Stimulated activated CD8-positive, alpha-beta memory T cell treated with anti-CD3 and anti-CD28 coated beads, Interleukin-12 subunit alpha, Interleukin-12 subunit beta, amount 100 ng/mL, for 24 hours (primary cell): ENCODE data around the gene C1RL.
"Not testable (repeated sequence)": the region's sequence is repeated elsewhere in the genome, so short reads cannot be mapped to it uniquely, and the experiment has no call there.

ENCODE experiments used
- DNase-seq: peaks from one replicate; pipeline ENCODE4 v3.0.0-alpha.2; 2020; ENCODE audit errors: extremely low read depth

Gene C1RL

DNA sequence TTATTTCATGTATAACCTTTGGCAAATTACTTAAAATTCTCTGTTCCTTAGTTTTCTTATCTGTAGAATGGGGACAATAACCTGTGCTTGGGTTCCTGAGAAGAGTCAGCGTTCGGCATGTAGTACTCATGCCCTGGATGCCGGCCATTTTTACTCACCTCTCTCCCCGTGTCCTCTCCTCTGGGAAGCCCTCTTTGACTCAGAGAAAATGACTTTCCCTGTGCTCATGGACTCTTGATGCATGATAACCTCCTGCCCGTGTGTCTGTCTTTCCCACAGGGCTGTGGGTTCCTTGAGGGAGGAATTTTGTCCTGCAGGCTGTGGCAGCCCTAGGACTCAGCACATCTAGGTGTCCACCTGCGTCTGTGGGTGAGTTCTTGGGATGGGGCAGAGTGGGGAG is 5.8 kb upstream of the C1RL start:
- no peak for DNase-seq

DNA sequence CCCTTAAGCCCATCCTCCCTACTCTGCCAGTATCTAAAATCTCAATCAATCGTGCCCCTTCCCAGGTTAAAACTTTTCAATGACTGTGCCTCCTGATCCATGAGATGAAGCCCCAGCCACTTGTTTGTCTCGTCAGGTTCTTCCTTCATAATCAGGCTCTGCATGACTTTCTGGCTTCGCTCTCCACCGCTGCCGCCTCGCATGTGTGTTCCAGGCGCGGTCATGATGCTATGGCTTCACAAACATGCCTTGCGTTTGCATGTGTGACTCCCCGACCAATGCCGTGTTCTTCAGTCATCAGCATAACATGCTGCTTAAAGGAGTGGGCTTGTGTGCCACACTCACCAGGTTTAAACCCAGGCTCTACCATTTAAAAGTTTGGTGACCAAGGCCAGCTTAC is 5.0 kb upstream of the C1RL start:
- no peak for DNase-seq

- no peak for DNase-seq
Measured at GRCh38 chr12:7113389-7113871, 4.4 kb upstream of the C1RL start.

GRCh38 chr12:7112041-7112440 is 3.0 kb upstream of the C1RL start:
- no peak for DNase-seq

DNA sequence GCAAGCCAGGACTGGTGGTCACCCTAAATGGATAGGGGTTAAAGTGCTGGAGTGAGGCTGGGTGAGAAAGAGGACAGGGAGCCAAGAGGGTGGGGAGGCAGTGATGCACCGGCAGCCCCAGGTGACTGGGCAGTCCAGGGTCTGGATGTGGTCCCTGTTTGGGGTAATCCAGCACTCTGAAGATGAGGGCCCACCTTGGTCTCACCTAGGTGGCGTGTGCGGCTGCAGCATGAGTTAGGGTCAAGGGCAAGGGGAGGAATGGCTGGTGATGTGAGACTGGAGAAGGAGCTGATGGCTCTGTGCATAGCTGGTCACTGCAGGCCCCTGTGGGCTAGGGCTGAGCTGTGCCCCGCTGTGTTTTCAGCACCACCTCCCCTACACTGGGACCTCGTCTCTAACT is 1.6 kb upstream of the C1RL start:
- DNase-seq, result no peak

- DNase-seq, result no peak
Measured at GRCh38 chr12:7109572-7109920, 532 bp upstream of the C1RL start.

DNA sequence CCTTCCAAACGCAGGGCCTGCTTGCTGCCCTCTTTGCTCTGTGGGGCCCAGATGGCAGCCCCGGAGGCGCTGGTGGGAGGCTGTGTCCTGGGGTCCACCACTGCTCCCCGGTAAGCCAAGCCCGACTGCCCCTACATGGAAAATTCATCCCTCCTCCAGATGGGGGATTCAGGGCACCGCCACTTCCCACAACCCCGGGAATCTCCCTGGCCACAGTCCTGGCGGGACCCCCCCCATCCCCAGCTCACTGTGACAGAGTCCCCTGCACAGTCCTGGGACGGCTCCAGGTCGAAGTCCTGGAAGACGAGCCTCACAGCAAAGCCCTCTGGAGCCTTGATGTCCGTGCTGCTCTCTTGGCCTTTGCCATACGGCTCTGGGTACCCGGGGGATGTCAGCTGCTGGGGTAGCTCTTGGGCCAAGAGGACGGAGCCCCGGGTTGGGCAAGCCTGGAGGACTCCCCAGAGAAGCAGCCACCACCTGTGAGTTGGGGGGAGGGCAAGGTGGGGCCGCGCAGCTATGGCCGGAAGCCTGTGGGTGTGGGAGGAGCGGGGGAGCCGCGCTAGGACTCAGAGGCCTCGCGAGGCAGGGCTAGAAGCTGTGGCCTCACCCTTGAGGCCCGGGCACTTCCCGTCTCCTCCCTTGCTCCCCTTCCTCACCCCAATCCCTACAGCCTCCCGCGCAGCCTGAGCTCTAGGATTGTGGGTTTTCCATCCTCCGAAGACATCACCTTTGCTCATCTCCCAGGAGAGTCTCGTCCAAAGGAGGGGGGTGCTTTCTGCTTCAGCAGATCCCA is 815 bp downstream of the C1RL start:
- peak; percentile 41 for DNase-seq

GRCh38 chr12:7107636-7108002 is 1.4 kb downstream of the C1RL start:
- DNase-seq, result no peak

DNA sequence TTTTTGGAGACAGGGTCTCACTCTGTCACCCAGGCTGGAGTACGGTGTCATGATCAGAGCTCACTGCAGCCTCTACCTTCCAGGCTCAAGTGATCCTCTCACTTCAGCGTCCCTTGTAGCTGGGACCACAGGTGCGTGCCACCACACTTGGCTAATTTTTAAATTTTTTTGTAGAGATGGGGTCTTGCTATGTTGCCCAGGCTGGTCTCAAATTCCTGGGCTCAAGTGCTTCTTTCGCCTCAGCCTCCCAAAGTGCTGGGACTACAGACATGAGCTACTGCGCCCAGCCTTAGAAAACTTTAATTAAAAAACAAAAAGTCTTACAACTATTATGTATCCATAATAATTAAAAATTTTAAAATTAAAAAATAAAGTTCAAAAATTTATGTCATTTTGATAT is 1.8 kb downstream of the C1RL start:
- not testable (repeated sequence) for DNase-seq

GRCh38 chr12:7106082-7106481 is 2.9 kb downstream of the C1RL start:
- DNase-seq, result no peak

DNA sequence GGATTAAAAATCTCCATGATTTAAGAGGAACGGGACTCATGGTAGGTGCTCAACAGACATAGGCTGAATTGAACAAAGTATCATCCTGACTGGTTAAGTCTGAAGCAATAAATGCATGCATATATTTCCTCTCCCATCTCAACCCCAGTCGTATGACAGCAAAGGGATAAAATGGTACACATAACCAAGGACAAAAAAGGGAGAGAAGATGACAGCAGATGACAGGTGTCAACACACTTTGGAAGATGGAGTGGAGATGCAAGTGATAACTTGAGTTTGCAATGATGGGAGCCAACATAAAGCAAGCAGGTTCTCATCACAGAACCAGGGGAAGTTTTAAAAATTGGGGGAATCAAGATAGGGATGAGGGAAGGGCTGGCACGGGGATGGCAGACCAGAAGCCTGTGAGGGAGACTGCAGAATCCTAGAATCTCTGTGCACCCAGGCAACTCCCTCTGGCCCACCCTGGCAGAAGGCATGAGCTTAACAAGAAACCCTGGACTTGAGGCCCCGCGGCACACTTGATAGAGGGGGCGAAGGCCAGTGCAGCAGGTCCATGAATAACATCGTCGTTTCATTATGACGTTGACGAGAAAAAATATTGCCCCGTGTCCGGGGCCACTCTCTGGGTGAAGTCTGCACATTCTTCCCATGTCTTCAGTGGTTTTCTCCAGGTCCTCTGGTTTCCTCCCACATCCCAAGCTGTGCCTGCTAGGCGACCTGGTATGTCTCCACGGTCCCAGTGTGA is 5.0 kb downstream of the C1RL start:
- no peak for DNase-seq

- DNase-seq, result no peak
Measured at GRCh38 chr12:7102582-7102981, 6.4 kb downstream of the C1RL start.

- DNase-seq, result no peak
Measured at GRCh38 chr12:7101694-7102131, 7.3 kb downstream of the C1RL start.

GRCh38 chr12:7101047-7101693 is 7.8 kb downstream of the C1RL start:
- no peak for DNase-seq

DNA sequence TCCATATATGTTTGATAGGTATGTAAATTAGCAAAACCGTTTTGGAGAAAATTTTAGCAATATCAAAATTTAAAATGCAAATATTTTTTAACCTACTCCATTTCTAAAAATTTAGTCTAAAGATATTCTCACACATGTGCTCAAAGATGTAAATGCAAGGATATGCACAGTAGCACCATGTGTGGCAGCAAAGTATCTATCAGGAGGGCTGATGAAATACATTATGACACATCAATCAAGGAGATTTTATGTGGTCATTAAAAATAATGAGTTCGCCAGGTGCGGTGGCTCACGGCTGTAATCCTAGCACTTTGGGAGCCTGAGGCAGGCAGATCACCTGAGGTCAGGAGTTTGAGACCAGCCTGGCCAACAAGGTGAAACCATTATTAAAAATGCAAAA is 8.8 kb downstream of the C1RL start:
- no peak for DNase-seq

DNA sequence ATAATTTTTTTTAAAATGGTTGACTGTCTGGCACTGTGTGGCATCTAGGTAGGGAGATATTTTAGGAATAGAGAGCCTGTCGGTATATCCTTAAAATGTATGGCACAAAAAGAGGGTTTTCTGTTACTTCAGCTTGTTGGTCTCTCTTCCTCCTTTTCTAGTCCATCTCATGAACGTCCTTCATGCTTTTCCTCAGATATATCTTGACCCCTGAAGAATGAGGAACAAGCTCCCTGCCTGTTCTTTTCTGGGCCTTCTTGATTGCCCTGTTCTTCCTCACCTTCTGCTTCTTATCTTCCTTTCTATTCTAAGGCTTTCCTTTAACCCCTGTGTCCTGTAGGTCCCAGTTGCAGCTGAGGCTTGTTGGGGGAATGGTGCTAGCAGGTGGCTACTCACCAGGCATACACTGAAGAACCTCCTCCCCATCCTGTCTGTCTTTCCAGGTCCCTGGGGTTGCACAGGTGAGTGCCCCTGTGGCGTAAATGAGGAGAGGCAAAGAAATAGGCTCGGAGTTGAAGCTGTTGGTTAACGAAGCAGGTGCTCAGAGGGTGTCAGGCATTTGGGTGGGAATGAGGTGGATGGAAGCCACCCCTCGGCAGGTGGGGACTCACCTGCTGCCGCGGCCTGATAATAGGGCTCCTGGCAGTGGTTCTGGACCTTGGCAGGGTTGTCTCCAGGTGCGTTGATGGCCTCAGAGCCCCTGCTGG is 9.6 kb downstream of the C1RL start:
- no peak for DNase-seq

GRCh38 chr12:7096979-7097378 is 12.0 kb downstream of the C1RL start:
- DNase-seq, result no peak

- DNase-seq, result no peak
Measured at GRCh38 chr12:7096006-7096932, 12.7 kb downstream of the C1RL start.

GRCh38 chr12:7093892-7094291 is 15.1 kb downstream of the C1RL start:
- no peak for DNase-seq

DNA sequence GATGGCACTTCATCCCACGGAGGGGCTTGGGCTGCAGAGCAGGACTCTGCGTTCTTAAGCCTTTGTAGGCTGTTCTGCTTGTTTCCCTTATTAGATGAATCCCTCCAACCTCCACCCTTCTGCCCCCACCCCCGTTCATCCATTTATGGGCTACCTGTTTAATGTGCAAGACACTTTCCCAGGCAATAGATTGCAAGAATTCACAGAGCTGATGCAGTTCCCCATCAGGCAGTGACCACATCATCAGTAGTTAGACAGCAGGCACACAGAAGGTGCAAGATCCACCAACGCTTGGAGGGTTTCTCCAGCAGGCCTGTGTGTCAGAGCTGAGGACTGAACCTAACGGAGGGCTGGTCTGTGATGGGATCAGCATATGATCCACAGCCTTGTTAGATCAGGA is 15.5 kb downstream of the C1RL start:
- DNase-seq, result no peak

DNA sequence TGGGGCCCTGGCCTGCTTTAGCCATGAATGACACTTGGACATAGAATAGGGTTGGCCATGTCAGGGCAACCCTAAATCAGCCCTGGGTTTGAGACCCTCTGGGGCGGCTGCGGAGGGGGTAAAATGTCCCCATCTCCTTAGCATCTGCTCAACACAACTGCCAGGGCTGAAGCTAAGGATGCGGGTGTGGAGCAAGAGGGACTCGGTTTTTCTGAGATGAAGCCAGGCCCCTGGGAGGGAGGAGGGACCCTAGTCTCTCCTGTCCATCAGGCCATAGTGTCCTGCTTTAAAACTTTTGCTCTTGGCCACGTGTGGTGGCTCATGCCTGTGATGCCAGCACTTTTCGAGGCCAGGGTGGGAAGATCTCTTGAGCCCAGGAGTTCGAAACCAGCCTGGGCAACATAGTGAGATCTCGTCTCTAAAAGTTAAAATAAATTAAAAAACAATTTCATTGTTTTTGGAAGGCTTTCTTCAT is 16.0 kb downstream of the C1RL start:
- no peak for DNase-seq
